Choroid plexus epithelial cell (primary cell): ENCODE measurements around the gene MRPL46.

Experiments used
- DNase-seq: peaks from one replicate; pipeline ENCODE4 v3.0.0-alpha.2; 2010; ENCODE audit warnings: low read depth
- H3K4me3 ChIP-seq: 2 replicates; pipeline ENCODE4 v1.5.1; 2011; ENCODE audit warnings: low read depth, mild to moderate bottlenecking, control low read depth, low read length, moderate library complexity
- TF ChIP-seq, protein P1 (sequence below): conservative IDR thresholded peaks from 2 replicates; pipeline ENCODE4 v1.5.1; 2011; ENCODE audit warnings: low read depth, mild to moderate bottlenecking, control low read depth, inconsistent platforms, low read length, moderate library complexity

The MRPL46 gene

GRCh38 chr15:88454236-88454635 lies 13.0 kb downstream of the MRPL46 start:
- H3K4me3 ChIP-seq: no peak overlapping the region
- TF ChIP-seq, protein P1, sequence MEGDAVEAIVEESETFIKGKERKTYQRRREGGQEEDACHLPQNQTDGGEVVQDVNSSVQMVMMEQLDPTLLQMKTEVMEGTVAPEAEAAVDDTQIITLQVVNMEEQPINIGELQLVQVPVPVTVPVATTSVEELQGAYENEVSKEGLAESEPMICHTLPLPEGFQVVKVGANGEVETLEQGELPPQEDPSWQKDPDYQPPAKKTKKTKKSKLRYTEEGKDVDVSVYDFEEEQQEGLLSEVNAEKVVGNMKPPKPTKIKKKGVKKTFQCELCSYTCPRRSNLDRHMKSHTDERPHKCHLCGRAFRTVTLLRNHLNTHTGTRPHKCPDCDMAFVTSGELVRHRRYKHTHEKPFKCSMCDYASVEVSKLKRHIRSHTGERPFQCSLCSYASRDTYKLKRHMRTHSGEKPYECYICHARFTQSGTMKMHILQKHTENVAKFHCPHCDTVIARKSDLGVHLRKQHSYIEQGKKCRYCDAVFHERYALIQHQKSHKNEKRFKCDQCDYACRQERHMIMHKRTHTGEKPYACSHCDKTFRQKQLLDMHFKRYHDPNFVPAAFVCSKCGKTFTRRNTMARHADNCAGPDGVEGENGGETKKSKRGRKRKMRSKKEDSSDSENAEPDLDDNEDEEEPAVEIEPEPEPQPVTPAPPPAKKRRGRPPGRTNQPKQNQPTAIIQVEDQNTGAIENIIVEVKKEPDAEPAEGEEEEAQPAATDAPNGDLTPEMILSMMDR: no peak
- DNase-seq: no peak

GRCh38 chr15:88453651-88454050 lies 13.5 kb downstream of the MRPL46 start:
- H3K4me3 ChIP-seq: no peak overlapping the region
- TF ChIP-seq, protein P1: no peak
- no peak for DNase-seq

DNA sequence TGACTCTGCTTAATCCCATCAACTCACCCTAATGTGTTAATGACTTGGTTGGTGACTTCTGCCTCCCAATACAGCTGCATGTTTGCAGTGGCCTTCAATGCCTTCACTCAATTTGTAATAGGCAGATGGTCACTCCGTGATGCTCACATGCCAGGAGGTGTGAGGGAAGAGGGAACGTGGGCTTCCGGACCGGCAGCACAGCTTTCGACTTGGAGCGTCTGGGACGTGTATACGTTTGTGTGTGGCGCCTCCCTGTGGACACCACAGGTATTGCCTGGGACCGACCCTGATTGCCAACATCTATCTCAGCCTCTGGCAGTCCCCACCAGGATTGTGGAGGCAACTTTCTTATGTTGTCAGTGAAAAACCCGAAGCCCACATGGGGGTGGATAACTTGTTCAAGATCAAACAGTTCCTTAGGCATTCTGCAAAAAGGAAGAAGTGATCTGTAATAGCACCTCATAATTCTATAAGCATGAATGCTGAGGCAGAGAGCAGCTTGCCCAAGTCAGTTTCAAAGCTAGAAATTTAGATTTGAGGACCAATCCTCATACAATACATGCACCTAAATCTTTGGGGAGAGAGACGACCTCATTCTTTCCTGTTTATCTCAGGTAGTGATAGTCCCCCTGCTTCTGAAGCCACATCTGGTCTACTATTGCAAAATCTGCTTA lies 16.9 kb downstream of the MRPL46 start:
- TF ChIP-seq, protein P1: peak; percentile 89
- no peak overlapping the region for H3K4me3 ChIP-seq
- peak; percentile 82 for DNase-seq

DNA sequence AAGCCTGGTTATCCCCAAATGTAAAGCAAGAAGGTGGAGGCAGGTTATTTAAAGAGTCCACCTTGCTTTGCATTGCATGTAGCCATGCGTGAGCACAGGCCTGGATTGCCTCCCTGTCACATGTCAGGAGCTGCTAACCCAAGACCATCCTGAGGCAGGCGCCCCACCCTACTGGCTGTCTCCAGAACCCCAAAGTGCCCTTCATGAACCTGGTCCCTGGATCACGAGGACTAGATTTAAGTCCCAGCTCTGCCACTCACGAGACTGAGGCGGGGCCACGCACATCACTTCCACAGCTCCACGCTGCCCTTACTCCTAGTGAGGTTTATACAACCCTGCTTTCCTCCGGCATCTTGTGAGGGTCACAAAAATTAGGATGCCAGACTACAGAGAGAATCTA lies 17.6 kb downstream of the MRPL46 start:
- no peak for DNase-seq
- no peak overlapping the region for H3K4me3 ChIP-seq
- TF ChIP-seq, protein P1: no peak

GRCh38 chr15:88448991-88449461 lies 18.2 kb downstream of the MRPL46 start:
- TF ChIP-seq, protein P1: no peak
- no peak overlapping the region for H3K4me3 ChIP-seq
- no peak for DNase-seq

DNA sequence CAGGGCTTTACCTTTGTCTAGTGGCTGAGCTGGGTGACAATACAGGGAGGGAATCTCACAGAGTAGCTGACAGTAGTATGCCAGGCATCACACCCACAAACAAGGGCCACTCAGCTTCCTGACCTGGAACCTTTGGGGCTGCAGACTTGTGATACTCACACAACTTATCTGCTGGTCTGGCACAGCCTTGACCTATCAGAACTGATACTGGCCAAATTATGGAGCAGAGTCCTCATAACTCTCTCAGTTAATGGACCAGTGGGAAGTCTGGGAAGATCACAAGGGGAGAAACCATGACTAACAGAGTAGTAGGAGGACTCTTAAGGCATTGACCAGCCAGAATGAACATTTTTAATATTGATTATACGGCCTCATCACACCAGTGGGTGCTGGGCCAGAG lies 19.4 kb downstream of the MRPL46 start:
- no peak overlapping the region for H3K4me3 ChIP-seq
- TF ChIP-seq, protein P1: no peak
- DNase-seq: no peak

DNA sequence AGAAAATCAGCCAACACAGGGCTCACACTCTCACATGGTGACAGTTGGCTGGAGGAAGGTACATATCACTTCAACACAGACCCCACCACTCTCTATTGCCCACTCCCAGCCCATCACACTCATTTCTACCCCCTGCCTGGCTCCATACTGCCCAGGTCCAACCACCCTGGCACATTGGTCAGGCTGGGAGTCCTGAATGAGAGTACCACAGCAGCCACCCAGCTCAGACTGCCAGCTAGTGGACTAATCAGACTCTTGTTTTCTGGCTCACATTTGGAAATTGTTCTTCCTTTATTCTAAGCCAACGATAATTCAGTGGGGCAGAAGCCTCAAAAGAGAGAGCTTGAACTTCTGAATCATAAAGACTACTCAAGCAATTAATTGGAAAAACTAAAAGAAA lies 20.0 kb downstream of the MRPL46 start:
- no peak for DNase-seq
- no peak overlapping the region for H3K4me3 ChIP-seq
- TF ChIP-seq, protein P1: no peak
